Activated CD4-positive, alpha-beta T cell treated with anti-CD3 and anti-CD28 coated beads, Interleukin-2, Interleukin-4, amounts not matched to agents 100 ng/mL and 50 ng/mL, durations not matched to agents 16 hours and 8 hours (primary cell): ENCODE data around the gene TRIM56.

ENCODE experiments used
- DNase-seq: peaks from one replicate; pipeline ENCODE4 v3.0.0-alpha.2; 2020; ENCODE audit warnings: low spot score

The TRIM56 gene

GRCh38 chr7:101133621-101134398 lies 48.5 kb downstream of the TRIM56 start:
- no peak for DNase-seq

GRCh38 chr7:101134399-101134980 lies 49.2 kb downstream of the TRIM56 start:
- no peak for DNase-seq

- no peak for DNase-seq
Observed at GRCh38 chr7:101137651-101138212, 52.5 kb downstream of the TRIM56 start.

- peak; percentile 91 for DNase-seq
Observed at GRCh38 chr7:101138213-101138870, 53.1 kb downstream of the TRIM56 start.

- DNase-seq, result no peak
Observed at GRCh38 chr7:101140339-101140699, 55.0 kb downstream of the TRIM56 start.

- DNase-seq, result no peak
Observed at GRCh38 chr7:101140746-101141382, 55.6 kb downstream of the TRIM56 start.
